HG03103 (cell line): ENCODE results near the gene PDZK1.
"Not testable (repeated sequence)": the region's sequence is repeated elsewhere in the genome, so short reads cannot be mapped to it uniquely, and the experiment has no call there.

Experiments used
- ATAC-seq: cut with Tn5 transposase; IDR thresholded peaks from one replicate; pipeline ENCODE4 v1.9.1; 2021; ENCODE audit warnings: low read depth; ENCODE audit not compliant: unreplicated experiment

Gene PDZK1

GRCh38 chr1:145711213-145711651 is 4.1 kb upstream of the PDZK1 start:
- ATAC-seq, result no peak

DNA sequence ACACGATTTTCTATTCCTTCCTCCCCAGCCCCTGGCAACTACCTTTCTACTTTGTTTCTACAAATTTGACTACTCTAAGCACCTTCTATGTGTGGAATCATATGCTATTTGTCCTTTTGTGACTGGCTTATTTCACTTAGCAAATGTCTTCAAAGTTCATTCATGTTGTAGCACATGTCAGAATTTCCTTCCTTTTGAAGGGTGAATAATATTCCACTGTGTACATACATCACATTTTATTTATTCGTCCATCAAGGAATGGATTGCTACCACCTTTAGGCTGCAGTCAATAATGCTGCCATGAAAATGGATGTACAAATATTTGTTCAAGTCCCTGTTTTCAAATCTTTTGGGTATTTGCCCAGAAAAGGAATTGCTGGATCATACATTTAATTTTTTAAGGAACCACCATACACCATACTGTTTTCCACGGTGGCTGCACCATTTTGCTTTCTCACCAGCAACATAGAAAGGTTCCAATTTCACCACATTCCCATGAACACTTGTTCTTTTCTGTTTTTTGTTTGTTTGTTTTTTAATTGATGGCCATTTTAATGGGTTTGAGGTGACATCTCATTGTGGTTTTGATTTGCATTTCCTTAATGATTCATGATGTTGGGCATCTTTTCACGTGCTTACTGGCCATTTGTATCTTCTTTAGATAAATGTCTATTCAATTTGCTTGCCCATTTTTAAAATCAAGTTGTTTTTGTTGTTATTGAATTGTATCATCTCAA is 3.3 kb upstream of the PDZK1 start:
- no peak for ATAC-seq

GRCh38 chr1:145708063-145708462 is 895 bp upstream of the PDZK1 start:
- no peak for ATAC-seq

DNA sequence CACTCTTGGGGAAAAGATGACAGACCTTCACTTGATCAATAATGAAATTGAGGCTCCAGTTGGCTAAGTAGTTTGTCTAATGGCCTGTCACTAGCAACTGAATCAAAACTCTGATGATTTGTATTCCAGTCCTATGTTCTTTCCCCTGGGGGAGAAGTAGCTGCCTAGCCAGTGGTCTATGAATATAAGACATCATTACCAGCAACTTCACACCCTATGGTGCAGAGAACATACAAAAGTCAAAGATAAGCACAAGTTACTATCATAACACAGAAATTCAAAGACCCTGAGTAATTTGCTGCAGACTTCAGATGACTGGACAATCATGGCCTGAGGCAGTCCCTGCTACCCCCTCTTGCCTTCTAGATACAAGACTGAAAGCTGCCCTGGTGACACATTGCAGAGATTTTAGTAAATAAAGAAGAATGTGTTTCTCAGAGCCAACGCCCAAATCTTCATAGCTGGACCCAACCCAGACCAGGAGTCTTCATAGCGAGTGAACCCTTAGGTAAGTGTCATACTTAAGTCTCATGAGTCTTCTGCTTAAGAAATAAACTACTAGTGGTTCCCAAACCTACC is 993 bp downstream of the PDZK1 start:
- no peak for ATAC-seq

- no peak for ATAC-seq
These were observed 1.5 kb downstream of the PDZK1 start for GRCh38 chr1:145705622-145706021.

- no peak for ATAC-seq
These were observed 4.3 kb downstream of the PDZK1 start for GRCh38 chr1:145702826-145703225.

GRCh38 chr1:145702052-145702451 is 5.1 kb downstream of the PDZK1 start:
- no peak for ATAC-seq

- no peak for ATAC-seq
These were observed 5.8 kb downstream of the PDZK1 start for GRCh38 chr1:145701306-145701862.

DNA sequence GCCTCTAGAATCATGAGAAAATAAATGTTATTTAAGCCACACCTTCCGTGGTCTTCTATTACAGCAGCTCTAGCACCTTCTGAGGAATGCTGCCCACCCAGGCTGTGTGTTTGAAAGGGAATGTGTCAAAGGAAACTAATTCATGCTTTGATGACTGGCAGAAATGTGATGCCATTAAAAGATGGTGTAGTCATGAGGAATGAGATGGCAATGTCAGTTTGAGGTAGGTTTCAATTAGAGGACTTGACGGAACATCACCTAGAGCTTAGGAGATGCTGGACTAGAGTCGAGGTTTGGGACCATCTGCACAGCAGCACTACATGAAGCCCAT is 10.6 kb downstream of the PDZK1 start:
- ATAC-seq, result no peak

DNA sequence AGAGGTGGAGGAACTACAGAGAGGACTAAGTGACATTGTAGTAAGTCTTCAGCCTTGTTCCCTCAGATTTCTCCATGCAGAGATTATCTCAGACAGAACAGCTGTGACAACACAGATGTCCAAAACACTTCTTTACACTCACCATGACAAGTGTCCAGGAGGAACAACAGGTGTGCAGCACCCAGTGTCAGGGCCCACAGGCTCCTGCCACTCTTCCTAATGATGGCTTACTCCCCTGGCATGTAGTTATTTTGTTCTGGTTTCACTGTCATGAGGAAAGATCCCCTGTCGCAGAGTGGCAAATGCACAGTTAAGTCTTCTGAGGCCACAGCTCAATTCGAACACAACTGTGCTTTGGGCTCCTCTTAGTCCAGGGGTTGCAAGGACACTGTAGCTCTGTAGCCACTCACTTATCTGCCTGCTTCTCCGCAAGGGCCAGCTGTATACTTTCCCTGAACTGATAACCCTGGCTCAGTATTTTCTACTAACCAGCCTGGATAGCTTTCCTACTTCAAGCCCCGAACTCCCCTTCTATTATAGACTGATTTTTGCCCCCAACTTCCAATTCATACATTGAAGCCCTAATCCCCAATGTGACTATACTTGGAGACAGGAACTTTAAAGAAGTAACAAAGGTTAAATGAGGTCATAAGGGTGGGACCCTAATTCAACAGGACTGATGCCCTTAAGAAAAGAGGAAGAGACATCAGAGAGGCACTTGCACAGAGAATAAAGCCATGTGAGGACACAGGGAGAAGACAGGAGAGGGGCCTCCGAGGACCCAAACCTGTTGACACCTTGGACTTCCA is 11.1 kb downstream of the PDZK1 start:
- ATAC-seq, result no peak

GRCh38 chr1:145692785-145693443 is 14.3 kb downstream of the PDZK1 start:
- ATAC-seq, result no peak

GRCh38 chr1:145690587-145691558 is 16.3 kb downstream of the PDZK1 start:
- ATAC-seq, result peak; percentile 74

DNA sequence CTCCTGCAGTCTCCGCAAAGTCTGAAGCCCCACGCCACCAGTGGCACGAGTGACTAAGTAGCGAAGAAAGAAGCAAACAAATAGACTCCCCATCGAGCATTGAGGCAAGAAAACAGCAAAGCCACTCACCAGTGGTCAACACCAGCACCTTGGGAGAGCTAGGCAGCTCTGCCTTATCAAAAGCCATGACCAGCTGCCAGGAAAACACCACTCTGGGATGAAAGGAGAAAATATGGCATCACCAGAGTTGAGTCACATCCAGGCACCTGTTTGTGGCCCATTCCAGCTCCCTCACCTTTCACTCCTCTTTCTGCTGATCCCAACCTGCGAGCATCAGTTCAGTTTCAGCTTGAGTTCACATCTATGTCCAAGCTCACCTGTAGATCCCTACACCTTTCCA is 17.2 kb downstream of the PDZK1 start:
- ATAC-seq, result no peak

DNA sequence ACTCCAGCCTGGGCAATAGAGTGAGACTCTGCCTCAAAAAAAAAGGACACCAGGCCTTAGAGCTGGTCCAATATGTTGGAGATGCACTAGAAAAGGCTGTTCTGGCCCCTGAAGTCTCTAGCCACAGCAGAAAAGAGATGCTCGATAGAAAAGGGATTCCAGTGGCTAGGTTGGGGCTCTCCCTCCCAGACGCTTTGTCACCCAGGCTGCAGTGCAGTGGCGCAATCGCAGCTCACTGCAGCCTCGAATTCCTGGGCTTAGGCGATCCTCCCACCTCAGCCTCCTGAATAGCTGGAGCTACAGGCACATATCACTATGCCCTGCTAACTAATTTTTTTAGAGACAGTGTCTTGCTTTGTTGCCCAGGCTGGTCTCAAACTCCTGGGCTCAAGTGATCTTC is 18.2 kb downstream of the PDZK1 start:
- ATAC-seq, result no peak

DNA sequence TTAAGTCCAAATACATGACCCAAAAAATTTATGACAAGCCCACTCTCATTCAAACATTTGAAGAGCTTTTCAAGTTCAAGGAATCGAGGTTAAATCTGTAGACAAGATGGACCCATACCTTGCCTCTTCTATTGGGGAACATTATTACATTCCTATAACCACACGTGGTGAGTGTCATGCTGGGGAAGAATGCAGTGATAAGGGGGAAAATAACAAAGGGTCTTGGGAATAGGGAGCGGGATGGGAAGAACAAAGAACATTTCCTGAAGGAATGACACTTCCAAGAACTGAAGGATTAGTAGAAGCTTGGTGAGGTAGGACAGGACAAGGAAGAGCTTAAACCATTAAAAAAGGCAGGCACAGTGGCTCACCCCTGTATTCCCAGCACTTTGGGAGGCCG is 18.8 kb downstream of the PDZK1 start:
- no peak for ATAC-seq

DNA sequence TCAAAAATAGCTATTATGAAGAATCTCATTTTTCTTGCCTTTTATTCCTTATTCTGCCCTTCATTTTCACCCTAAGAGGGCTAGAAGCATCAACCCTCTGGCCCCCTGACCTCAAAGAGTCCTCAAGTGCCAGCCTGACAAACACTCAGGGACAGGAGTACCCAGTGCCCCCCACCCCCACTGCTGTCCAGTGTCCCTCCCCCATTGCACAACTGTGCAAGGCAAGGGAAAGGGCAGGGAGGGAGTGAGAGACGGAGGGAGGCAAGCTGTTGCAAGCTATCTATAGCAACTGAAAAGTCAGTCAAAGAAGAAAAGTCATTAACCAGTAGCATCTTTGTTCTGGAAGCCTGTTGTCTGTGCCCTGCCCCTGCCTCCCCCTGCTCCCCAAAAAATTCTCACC is 21.1 kb downstream of the PDZK1 start:
- not testable (repeated sequence) for ATAC-seq

- ATAC-seq, result not testable (repeated sequence)
These were observed 22.3 kb downstream of the PDZK1 start for GRCh38 chr1:145684858-145685257.

DNA sequence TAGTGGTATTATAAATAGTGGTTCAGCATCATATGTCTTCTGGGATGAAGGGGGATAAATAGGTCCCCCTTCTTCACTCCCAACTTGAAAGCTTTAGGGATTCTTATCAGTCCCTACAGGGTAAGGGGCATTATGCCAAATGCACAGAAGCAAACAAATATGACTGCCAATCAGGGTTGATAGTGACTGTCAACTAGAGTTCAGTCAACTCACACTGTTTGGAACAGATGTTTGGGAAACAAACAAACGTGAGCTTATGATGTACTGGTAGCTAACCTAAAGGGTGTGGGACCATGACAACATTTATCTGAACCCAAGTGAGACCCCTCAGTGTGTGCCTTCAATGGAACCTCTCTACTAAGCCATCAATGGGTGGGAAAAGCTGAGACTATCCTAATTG is 34.0 kb downstream of the PDZK1 start:
- not testable (repeated sequence) for ATAC-seq

DNA sequence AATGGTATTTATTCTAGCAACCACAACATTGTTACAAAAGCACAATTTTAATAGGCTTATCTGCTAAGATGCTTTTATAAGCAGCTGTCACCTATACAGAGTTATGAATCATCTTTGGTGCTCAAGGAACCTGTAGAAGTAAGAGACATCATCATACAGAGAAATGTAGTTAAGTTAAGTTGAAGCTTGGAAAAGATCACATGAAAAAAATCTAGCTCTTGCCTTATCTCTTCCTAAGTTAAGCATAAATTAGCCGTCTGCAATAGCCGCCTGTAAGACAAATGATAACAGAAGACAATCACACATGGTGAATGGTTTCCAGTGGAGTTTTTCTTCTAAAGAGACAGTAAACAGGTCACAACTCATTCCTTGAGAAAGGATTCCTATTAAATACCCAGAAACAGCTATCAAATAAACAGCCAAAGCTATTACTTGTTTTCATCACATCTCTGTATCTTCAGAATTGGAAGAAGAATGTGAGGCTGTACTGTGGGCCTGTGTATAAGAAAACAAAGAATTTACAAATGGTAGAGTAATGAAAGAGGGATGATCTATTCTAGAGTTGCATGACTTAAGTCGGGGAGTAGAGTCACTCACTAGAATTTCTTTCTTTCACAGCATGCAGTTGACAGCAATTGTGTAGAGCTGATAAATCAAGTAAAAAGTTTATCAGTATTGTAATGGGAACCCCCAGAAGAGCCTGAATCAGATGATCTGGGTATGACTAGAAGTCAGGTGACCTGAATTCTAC is 36.0 kb downstream of the PDZK1 start:
- not testable (repeated sequence) for ATAC-seq
